ENCODE measurements around the gene WDR70.
"Not testable (repeated sequence)": the region's sequence is repeated elsewhere in the genome, so short reads cannot be mapped to it uniquely, and the experiment has no call there.

WDR70 gene

DNA sequence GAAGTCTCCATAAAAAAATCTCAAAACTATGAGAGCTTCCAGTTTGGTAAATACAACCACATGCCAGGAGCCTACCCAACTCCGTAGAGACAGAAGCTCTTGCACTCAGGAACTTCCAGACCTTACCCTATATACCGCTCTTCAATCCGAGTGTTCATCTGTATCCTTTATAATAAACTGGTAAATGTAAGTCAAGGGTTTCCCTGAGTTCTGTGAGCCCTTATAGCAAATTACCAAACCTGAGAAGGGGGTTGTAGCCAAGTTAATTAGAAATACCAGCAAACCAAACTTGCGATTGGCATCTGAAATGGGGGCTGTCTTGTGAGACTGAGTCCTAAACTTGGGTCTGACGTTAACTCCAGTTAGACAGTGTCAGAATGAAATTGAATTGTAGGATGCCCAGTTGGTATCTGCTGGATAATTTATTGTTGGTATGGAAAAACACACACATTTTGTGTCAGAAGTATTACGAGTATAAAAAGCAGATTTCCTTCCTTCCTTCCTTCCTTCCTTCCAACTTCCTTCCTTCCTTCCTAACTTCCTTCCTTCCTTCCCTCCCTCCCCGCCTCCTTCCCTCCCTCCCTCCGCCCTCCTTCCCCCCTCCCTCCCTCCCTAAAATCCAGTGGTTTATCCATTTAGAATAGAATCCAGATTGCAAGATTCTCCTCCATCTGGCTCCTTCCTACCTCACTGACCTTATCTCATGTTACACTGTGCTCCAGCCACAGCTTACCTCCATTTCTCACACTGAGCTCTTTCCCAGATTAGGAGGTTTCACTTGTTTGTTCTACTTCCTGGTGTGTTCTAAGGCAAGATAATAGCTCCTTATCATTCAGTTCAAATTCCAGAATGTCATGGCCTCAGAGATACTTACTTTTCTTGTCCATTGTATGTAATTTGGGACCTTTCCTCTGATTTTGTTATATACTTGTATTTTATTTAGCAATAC lies 196.7 kb downstream of the WDR70 start:
- no peak for DNase-seq

DNA sequence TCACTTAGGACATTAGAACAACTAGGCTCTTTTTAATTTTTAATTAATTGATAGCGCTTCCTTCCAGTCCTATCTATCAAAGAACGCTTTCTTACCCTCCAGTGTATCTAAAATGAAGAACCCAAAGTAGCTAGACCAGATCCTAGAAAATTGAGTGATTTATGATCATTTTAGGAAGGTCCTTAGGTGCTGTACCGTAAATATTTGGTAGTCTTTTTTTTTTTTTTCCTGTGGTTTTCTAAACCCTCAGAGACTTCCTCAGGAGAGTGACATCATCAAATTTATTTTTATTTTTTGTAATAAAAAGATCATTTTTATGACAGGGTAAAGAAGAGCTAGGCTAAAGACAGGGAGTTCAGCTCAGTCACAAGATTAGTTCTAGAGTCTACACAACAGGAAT lies 197.4 kb downstream of the WDR70 start:
- DNase-seq = no peak

DNA sequence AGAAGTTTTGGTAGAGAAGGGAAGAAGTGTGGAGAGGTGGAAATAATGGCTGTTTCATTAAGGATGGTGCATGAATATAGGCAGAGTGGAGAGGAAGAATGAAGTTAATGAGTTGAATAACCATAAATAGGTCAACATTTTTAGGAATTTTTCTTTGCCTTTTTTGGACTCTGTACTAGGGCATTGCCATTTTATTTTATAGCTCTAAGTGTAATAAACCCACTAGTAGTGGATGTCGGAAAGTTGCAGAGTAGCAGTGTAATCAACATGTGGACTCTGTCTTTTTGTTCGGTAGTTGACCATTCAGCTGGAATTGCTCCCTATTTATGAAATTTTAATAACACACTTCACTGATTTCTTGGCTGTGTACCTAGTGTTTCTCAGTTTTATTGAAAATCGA lies 199.1 kb downstream of the WDR70 start:
- no peak for DNase-seq

DNA sequence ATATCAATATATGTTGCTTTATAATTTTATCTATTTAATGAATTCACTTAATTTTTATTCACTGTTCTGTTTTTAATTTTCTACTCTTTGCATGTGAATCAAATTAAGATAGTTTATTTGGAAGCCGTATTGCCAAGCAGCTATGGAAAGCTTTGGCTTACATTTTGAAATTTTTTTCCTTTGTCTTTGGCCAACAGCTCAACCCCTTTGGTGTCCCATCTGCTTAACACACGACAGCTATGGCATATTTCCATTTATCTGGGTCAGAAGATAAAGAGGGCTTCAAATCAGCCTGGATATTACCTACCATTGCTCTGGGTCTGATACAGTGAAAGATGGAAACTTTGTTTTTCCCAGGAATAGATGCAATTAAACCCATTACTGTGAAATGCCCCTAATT lies 201.0 kb downstream of the WDR70 start:
- DNase-seq = no peak

DNA sequence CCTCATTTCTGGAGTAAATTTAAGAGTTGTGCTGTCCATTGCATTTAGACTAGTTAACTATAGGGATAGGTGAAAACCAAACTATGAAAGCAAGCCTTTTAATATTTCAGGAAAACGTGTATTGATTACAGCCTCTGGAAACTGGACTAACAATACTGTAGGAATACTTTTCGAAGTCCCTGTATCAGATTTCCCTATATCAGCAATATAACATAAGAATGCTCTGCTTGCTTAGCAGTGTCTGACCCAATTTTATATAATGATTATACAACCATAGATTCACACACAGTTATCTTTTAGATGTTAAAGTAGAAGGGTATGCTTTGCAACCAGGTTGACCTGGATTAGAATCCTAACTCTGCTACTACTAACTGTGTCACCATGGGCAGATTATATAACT lies 203.1 kb downstream of the WDR70 start:
- no peak for DNase-seq

DNA sequence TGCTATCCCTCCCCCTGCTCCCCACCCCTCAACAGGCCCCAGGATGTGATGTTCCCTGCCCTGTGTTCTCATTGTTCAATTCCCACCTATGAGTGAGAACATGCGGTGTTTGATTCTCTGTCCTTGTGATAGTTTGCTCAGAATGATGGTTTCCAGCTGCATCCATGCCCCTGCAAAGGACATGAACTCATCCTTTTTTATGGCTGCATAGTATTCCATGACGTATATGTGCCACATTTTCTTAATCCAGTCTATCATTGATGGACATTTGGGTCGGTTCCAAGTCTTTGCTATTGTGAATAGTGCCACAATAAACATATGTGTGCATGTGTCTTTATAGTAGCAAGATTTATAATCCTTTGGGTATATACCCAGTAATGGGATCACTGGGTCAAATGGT lies 214.2 kb downstream of the WDR70 start:
- not testable (repeated sequence) for DNase-seq

DNA sequence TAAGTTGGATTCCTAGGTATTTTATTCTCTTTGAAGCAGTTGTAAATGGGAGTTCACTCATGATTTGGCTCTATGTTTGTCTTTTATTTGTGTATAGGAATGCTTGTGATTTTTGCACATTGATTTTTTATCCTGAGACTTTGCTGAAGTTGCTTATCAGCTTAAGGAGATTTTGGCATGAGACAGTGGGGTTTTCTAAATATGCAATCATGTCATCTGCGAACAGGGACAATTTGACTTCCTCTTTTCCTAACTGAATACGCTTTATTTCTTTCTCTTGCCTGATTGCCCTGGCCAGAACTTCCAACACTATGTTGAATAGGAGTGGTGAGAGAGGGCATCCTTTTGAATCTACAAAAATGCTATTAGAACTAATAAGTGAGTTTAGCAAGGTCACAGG lies 215.7 kb downstream of the WDR70 start:
- DNase-seq = not testable (repeated sequence)

DNA sequence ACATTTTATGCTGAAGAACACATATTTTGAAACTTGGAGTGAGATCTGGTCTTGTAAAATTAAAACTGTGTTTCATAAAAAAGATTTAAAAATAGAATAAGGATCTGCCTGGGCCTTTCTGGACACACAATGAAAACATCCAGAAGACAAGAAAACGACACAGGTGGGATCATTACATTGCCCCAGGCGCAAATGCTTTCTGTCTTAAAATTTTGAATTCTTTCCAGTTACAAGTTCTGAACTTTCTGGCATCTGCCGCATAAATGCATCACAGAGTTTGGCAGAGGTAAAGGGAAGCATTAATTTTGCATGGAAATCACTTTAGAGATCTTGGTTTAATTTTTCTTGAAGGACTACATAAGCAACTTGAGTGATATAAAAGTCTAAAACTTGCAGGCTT lies 219.6 kb downstream of the WDR70 start:
- no peak for DNase-seq

DNA sequence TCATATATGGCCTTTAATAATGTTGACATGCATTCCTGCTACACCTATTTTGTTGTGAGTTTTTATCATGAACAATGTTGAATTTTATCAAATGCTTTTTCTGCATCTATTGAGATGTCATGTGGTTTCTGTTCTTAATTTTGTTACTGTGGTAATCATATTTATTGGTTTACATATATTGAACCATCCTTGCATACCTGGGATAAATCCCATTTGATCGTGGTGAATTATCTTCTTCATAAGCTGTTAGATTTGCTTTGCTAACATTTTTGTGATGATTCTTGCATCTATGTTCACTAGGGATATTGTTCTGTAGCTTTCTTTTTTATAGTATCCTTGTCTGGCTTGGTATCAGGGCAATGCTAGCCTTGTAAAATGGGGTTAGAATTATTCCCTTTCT lies 222.0 kb downstream of the WDR70 start:
- DNase-seq = no peak

DNA sequence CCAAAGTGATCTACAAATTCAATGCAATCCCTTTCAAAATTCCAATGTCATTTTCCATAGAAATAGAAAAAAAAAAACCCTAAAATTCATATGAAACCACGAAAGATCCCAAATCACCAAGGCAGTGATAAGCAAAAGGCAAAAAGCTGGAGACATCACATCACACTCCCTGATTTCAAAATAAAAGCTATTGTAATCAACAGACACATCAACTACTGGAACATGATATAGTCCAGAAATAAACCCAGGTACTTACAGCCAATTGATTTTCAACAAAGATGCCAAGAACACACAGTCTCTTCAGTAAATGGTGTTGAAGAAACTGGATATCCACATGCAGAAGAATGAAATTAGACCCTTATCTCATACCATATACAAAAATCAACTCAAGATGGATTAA lies 224.0 kb downstream of the WDR70 start:
- DNase-seq = no peak

DNA sequence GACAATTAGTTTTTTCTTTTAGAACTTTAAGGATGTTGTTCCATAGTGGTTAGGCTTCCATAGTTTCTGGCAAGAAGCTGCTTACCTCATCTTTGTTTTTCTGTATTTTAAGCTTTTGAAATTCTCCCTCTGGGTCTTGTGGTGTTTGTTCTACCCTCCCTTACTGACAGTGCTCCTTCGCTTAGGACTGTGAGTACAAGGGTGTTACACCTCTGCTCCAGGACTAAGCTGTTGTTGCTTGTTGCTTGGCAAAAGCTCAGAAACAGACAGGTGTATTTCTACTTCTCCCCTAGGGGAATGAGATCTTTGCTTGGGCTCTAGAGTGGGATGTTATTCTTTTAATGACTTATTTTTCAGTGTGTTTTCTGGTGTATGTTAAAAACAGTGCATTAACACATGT lies 225.2 kb downstream of the WDR70 start:
- no peak for DNase-seq

DNA sequence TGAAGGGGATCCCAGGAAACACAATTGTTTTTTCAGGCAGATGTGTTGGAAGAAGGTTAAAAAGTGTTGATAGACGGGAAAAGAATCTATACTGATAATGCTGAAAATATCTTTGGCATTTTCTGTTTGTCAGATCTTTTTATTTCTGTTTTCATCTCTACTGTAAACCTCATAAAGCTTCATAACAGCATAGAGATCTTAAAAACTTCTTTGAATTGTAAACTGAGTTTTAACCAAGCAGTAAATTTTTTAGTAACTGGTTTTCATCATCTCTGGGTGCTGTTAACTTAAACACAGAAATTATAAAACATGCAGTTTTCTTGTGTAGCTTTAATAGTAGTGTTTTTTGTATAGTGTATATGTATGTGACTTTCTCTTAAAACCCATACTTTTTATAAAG lies 227.0 kb downstream of the WDR70 start:
- DNase-seq = no peak

DNA sequence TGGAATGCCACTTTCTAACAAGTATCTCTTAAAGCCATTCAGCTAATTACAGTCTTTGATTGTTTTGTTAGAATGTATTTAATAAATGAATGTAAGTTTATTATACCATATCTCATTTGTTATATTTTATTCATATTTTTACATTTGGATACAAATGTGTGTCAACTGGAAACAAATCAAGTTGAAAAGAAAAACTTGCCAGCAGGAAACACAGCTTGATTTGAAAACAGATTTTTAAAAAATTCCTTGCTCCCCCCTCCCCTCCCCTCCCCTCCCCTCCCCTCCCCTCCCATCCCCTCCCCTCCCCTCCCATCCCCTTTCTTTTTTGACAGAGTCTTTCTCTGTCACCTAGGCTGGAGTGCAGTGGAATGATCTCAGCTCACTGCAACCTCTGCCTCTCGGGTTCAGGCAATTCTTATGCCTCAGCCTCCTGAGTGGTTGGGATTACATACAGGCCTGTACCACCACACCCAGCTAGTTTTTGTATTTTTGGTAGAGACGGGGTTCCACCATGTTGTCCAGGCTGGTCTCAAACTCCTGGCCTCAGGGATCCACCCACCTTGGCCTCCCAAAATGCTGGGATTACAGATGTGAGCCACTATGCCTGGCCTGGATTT lies 227.6 kb downstream of the WDR70 start:
- no peak for DNase-seq

DNA sequence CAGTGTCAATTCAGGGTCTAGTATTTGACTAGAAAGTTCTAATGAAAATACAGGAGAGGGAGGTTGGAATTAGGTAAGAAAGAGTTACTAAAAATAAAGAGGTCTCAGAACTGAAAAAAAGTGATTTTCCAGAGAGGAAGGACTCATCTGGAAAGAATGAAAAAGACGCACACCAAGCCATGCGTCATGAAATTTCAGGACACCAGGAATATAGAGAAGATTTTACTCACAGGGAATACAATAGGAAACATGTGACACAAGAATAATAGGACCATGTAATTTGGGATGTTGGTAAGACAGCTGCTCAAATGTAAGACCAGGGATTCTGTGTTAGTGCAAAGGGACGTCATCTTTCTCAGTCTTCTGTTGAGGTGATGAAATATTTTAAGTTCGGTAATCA lies 236.1 kb downstream of the WDR70 start:
- no peak for DNase-seq

DNA sequence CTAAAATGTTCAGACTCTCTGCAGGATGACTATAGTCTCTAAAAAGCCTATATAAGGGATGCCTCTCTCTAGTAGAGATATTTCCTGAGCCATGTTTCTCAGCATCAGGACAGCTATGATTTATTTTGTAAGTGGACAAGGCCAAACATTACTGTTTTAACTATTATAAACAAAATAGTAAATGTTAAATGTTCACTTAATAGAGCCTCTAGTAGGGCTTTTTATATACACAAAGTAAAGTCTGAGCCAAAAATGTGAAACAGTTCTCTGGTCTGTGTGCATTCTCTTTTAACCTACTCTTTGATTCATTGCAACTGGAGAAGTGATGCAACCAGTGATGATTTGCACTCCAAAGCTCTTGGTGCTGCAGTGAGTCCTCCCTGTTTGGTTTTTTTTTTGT lies 240.2 kb downstream of the WDR70 start:
- no peak for DNase-seq

DNA sequence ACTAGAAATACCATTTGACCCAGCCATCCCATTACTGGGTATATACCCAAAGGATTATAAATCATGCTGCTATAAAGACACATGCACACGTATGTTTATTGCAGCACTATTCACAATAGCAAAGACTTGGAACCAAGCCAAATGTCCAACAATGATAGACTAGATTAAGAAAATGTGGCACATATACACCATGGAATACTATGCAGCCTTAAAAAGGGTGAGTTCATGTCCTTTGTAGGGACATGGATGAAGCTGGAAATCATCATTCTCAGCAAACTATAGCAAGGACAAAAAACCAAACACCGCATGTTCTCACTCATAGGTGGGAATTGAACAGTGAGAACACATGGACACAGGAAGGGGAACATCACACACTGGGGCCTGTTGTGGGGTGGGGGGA lies 243.2 kb downstream of the WDR70 start:
- DNase-seq = not testable (repeated sequence)

DNA sequence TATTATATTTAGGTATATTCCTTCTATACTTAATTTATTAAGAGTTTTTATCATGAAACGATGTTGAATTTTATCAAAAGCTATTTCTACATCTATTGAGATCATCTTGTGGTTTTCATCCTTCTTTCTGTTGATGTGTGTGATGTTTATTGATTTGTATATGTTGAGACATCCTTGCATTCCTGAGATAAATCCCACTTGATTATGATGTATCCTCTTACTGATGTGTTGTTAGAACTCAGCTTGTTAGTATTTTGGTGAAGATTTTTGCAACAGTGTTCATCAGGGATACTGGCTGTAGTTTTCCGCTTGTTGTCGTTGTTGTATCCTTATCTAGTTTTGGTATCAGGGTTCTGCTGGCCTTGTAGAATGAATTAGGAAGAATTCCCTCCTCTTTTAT lies 247.1 kb downstream of the WDR70 start:
- DNase-seq = no peak

DNA sequence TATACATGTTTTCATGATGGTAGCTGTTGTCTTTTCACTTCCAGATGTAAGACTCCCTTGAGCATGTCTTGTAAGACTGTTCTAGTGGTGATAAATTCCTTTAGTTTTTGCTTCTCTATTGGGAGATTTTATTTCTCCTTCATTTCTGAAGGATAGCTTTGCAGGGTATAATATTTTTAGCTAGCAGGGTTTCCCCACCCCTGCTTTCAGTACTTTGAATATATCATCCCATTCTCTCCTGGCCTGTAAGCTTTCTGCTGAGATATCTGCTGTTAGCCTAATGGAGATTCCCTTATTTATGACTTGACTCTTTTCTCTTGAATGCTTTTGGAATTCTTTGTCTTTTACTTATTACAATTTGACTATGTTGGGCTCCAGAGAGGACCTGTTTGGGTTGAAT lies 249.8 kb downstream of the WDR70 start:
- no peak for DNase-seq

DNA sequence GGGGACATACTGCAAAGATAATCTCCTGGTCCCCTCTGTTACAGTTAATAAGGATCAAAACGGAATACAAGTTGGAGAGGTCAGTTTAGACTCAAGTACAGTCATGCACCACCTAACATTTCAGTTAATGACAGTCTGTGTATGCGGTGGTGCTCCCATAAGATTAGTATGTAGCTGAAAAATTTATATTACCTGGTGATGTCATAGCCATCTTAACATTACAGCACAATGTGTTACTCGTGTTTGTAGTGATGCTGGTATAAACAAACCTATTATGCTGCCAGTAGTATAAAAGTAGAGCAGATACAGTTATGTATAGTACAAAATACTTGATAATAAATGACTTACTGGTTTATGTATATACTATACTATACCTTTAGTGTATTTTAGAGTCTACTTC lies 252.8 kb downstream of the WDR70 start:
- no peak for DNase-seq

DNA sequence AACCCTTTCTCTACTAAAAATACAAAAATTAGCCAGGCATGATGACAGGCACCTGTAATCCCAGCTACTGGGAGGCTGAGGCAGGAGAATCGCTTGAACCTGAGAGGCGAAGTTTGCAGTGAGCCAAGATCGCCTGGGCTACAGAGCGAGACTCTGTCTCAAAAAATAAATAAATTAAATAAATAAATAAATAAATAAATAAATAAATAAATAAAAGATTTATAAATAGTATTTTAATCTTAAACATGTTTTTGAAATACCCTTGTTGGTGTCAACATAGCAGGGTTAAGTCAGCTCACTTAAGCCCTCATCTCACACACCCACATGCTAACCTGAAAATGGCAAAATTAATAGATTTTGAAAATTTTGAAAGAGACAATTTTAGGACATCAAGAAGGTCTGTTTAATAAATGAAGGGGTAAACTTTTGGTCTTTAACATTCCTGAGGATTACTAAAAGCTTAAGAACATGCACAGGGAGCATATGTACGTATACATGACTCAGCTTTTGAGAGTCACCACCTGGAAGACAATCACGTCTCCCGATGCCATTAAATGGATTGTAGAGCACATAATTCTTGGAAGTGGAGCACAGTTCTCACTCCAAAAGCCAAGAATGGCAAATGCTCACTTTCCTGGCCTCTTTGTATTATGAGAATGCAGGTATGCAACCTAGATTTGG lies 258.2 kb downstream of the WDR70 start:
- DNase-seq = no peak

DNA sequence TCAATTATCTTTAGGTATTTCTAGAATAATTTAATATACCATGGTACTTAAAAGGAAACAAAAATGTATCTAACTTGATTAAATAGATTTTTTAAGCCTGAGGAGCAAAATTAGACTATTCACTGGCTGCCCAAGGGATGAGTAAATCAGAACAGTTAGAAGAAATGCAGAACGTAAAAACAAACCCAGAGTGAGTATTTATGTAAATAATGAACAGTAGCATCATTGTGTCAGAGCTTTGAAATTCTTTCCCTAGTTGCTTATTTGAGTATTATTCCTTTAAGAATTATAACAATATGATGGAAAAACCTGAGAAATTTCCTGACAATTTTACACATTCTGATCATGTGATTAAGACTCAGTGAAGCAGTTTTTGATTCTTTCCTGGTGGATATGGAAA lies 259.8 kb downstream of the WDR70 start:
- no peak for DNase-seq

DNA sequence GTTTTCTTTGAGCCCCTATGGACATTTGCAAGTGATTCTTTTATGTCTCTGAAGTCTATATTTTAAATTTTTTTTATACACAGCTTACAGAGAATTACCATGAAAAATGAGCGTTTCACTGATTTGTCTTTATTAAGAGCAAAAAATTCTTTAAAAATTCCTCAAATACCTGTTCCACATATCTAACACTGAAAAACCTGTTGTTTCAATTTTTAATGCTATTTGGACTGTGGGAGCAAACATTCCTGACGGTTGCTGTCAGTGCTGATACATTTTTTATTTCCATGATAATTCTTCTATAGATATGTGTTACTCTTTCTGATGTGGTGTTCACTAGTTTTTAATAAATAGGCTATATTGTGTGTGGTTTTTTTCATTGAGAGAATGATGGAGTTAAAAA lies 261.0 kb downstream of the WDR70 start:
- DNase-seq = no peak

DNA sequence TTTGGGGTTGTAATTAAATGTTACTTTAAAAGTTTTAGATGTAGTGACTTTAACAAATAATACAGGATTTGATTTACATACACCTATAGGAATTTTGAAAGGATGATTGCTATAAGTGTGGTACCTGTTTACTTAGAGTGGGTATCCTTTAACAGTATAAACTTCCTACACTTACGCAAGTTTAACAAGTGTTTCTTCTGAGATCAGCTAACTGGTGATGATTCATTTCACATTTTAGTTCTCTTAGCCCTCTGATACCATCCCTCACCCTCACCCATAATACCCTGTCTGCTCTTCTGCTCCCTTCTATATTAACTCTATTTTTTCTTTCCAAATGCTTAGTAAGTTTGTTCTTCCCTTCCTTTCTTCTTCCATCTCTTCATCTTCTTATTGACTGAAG lies 262.8 kb downstream of the WDR70 start:
- DNase-seq = no peak

DNA sequence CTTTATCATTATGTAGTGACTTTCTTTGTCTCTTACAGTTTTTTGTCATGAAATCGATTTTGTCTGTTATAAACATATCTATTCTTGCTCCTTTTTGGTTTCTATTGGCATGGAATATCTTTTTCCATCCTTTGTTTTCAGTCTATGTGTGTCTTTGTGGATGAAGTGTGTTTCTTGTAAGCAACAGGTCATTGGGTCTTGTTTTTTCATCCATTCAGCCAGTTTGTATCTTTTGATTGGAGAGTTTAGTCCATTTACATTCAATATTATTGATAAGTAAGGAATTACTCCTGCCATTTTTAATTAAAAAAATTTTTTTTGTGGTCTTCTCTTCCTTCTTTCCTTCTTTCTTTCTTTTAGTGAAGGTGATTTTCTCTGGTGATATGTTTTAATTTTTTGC lies 266.6 kb downstream of the WDR70 start:
- no peak for DNase-seq
